GM21529 (cell line): ENCODE results near the gene UQCC3.
"Not testable (repeated sequence)": the region's sequence is repeated elsewhere in the genome, so short reads cannot be mapped to it uniquely, and the experiment has no call there.

Source experiments
- ATAC-seq: cut with Tn5 transposase; IDR thresholded peaks from one replicate; pipeline ENCODE4 v1.9.1; 2021; ENCODE audit not compliant: unreplicated experiment

UQCC3 gene

GRCh38 chr11:62665599-62666258 lies 5.7 kb upstream of the UQCC3 start:
- ATAC-seq = peak; percentile 12

DNA sequence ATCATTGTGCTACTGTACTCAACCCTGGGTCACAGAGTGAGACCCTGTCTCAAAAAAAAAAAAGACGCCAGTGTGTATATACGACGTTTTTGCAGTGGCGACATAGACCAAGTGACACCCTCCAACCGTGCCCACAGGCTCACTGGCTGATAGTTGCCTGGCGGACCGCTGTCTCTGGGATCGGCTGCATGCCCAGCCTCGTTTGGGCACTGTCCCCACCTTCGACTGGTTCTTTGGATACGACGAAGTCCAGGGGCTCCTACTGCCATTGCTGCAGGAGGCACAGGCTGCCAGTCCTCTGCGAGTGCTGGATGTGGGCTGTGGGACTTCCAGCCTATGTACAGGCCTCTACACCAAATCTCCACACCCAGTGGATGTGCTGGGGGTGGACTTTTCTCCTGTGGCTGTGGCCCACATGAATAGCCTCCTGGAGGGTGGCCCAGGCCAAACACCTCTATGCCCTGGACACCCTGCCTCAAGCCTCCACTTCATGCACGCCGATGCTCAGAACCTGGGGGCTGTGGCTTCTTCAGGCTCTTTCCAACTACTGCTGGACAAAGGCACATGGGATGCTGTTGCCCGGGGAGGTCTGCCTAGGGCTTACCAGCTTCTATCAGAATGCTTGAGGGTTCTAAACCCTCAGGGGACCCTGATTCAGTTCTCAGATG lies 5.1 kb upstream of the UQCC3 start:
- ATAC-seq = no peak

DNA sequence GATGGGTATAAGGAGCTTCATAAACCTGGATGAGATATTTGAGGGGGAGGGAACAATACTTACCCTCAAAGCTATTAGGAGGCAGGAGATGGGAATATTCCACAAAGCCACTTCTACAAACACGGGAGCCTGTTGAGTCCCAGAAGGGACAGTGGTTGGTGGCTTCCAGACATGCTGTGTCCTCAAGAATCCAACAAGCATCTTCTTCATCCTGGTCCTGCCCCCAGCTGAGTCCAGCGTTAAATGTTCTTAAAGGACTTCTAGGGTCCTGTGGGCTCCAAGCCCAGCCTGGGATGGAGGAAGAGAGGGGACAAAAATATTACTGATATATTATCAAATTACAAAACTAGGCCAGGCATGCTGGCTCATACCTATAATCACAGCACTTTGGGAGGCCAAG lies 4.0 kb upstream of the UQCC3 start:
- ATAC-seq = no peak

GRCh38 chr11:62669420-62670161 lies 1.9 kb upstream of the UQCC3 start:
- no peak for ATAC-seq

- ATAC-seq = peak; percentile 8
Measured at GRCh38 chr11:62671236-62671607, 251 bp upstream of the UQCC3 start.

GRCh38 chr11:62673196-62673525 lies 1.7 kb downstream of the UQCC3 start:
- ATAC-seq = no peak

- ATAC-seq = not testable (repeated sequence)
Measured at GRCh38 chr11:62675415-62675814, 3.9 kb downstream of the UQCC3 start.

DNA sequence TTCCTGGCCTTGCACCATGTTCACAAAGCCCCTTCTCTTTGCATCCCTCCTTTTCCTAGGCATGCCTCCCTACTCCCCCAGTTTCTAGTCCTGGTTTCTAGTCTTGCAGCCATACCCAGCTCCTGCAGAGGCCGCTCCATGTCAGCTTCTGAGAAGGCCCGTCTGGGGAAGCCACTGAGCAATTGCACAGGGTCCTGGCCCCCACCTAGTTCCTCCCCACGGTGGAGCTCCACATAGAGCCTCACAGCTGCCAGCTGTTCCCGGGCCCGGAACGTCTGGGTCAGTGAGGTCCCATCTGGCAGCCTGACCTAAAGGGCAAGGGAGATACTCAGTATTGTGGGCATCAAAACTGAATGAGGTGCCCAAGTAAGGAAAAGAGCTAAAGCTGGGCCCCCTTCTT lies 5.2 kb downstream of the UQCC3 start:
- no peak for ATAC-seq

DNA sequence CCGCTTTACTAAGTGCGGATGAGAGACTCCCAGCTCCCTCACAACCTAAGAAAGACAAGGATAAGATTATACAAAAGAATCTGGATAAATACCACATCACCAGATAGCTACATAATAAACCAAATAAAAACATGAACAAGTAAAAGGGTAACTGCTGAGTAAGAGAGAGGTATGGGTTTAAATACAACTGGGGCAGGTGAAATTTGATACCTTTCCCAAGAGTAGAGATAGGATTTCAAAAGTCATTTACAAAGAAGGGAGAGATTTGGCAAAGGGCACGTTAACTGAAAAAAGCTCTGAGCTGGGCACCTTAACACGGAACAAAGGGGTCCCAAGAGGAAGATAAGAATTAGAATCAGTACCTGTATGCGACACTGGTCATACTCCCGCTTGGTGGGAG lies 5.7 kb downstream of the UQCC3 start:
- no peak for ATAC-seq

- ATAC-seq = no peak
Measured at GRCh38 chr11:62677714-62678113, 6.2 kb downstream of the UQCC3 start.

DNA sequence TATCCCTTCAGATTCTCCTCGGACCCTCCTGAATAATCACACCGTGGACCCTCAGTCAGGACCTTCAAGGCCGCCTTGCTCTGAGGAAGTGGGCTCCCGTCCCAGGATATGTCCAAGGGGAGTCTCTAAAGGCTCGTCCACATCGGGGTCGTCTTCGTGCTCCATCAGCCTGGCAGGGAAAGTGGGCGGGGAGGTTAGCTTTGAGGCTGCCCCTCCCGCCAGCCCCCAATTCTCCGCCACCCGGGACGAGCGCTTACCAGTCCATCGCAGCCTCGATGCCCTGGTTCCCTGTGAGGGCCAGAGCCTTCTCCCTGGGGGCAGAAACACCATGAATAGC lies 6.9 kb downstream of the UQCC3 start:
- ATAC-seq = no peak

GRCh38 chr11:62678770-62679696 lies 7.6 kb downstream of the UQCC3 start, which contains the start of gene UBXN1:
TSS of gene UBXN1 (minus strand) at chr11:62679073. CDS start at chr11:62678923, 150 bp downstream.
- peak; percentile 66 for ATAC-seq

DNA sequence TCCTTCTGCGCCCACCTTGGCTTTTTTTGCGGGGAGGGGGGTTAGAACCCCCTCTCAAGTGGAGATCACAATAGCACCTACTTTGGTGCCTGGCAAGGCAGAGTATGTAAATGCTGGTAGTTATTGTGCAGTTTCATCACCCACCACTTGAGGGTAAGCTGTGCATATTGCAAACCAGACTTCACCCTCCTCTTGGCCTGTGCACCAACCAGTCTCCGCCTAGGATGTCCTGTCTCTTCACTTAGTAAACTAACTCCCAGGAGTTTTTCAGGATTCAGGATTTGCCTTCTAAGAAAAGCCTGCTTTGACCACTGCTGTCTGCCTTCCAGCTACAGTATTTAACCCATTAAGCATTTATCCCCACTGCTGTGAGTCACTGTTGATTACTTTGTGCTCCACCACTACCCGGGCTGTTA lies 9.4 kb downstream of the UQCC3 start:
- peak; percentile 55 for ATAC-seq

DNA sequence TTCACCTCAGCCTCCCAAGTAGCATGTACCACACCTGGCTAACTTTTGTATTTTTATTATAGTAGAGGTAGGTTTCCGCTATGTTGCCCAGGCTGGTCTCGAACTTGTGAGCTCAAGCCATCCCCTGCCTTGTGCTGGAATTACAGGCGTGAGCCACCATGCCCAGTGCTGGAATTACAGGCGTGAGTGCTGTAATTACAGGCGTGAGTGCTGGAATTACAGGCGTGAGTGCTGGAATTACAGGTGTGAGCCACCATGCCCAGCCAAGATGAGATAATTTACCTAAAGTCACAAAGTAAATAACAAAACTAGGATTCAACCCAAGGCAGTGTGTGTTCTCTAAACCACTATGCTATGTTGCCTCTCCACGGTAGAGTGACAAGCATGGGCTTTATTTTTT lies 11.0 kb downstream of the UQCC3 start:
- ATAC-seq = no peak

- no peak for ATAC-seq
Measured at GRCh38 chr11:62687508-62688396, 16.3 kb downstream of the UQCC3 start.

- ATAC-seq = no peak
Measured at GRCh38 chr11:62688491-62688890, 17.0 kb downstream of the UQCC3 start.

DNA sequence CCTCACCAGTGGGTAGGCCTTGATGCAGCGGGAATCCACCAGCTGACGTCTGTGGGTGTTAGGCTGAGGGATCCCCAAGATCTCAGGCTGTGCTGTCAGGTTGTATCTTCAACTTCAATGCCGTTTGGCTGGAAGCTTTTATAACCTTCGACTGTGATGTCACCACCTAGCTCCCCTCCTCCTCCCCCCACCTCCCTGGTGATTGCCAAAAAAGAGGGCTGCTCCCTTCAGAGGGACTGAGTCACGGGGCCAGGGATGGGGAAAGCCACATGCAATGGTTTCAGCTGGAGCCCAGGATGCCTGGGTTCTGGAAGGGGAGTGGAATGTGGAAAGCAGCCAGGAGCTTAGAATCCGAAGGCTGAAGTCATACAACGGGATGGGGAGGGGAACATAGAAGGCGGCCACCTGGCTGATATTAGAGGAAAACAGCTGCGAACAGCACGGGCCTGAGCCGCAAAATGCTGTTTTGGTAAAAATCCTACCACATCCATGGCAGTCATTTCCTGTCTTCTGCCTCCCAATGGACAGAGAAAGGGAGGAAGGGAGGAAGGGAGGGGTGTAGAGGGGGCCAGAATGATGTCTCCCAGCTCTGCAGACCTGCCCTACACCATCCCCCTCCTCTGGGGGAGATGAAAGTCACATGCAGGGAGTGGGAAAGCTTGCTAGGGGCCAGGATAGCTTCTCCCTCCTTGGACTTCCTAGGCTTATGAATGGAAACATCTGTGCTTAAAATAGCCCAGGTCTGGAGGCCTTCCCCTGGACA lies 18.1 kb downstream of the UQCC3 start, which contains the start of gene LRRN4CL:
Gene LRRN4CL, minus strand, starts transcription at position 110 of the 763 bp plus-strand sequence. CDS start 1,022 bp downstream, outside the sequence.
- no peak for ATAC-seq

DNA sequence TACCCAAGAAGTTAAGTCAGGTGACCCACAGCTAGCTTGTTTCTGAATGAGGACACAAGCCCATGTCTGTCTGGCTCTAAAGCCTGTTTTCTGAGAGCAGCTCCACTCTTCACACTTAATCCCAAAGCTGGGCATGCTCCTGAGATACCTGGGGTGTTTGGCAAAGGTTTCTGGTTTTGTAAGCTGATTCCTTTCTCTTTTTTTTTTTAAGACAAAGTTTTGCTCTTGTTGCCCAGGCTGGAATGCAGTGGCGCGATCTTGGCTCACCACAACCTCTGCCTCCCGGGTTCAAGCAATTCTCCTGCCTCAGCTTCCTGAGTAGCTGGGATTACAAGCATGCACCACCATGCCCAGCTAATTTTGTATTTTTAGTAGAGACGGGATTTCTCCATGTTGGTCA lies 22.2 kb downstream of the UQCC3 start:
- ATAC-seq = not testable (repeated sequence)

- ATAC-seq = no peak
Measured at GRCh38 chr11:62694455-62695167, 23.1 kb downstream of the UQCC3 start.
